Neural progenitor cell (in vitro differentiated cells): ENCODE results near the gene HOGA1. TPM values are rescaled to one million over a fixed set of nuclear protein-coding genes. Genes with fewer than 3 reads are reported as not detected.

Source experiments
- DNase-seq: peaks from one replicate; pipeline ENCODE4 v3.0.0-alpha.2; 2016; ENCODE audit warnings: low spot score
- H2AFZ ChIP-seq: fragments of 200-600 bp; sonication (generic); replicated peaks from 2 replicates; pipeline ENCODE4 v1.6.1; 2016; ENCODE audit warnings: antibody characterized with exemption
- H3F3A ChIP-seq: fragments of 200-600 bp; sonication (generic); 2 replicates; pipeline ENCODE4 v1.6.1; 2016; ENCODE audit warnings: antibody characterized with exemption, low read depth
- H3K27ac ChIP-seq: fragments of 200-600 bp; sonication (generic); 2 replicates; pipeline ENCODE4 v1.5.1; 2016; ENCODE audit warnings: mild to moderate bottlenecking
- H3K27me3 ChIP-seq: fragments of 200-600 bp; sonication (generic); 2 replicates; pipeline ENCODE4 v1.6.1; 2016; ENCODE audit warnings: mild to moderate bottlenecking, moderate library complexity
- H3K36me3 ChIP-seq: fragments of 200-600 bp; sonication (generic); 2 replicates; pipeline ENCODE4 v1.5.1; 2016
- H3K4me1 ChIP-seq: fragments of 200-600 bp; sonication (generic); 2 replicates; pipeline ENCODE4 v1.6.1; 2016; ENCODE audit warnings: mixed run types
- H3K4me2 ChIP-seq: fragments of 200-600 bp; sonication (generic); 2 replicates; pipeline ENCODE4 v1.6.1; 2016
- H3K4me3 ChIP-seq: fragments of 200-600 bp; sonication (generic); 2 replicates; pipeline ENCODE4 v1.5.1; 2016
- H3K79me2 ChIP-seq: fragments of 200-600 bp; sonication (generic); 2 replicates; pipeline ENCODE4 v1.6.1; 2016; ENCODE audit warnings: low read depth
- H3K9ac ChIP-seq: fragments of 200-600 bp; sonication (generic); 2 replicates; pipeline ENCODE4 v1.6.1; 2016
- H3K9me3 ChIP-seq: fragments of 200-600 bp; sonication (generic); 2 replicates; pipeline ENCODE4 v1.5.1; 2016; ENCODE audit warnings: low read depth
- H4K20me1 ChIP-seq: fragments of 200-600 bp; sonication (generic); 2 replicates; pipeline ENCODE4 v1.6.1; 2016; ENCODE audit warnings: low read depth
- H3K27ac Mint-ChIP-seq: 3 replicates; pipeline ENCODE4 v1.8.0; 2021; ENCODE audit warnings: mixed read lengths
- H3K27me3 Mint-ChIP-seq: 2 replicates; pipeline ENCODE4 v1.8.0; 2022; ENCODE audit warnings: low read depth, mild to moderate bottlenecking, inconsistent platforms, moderate library complexity, mixed read lengths; ENCODE audit not compliant: insufficient read depth
- H3K36me3 Mint-ChIP-seq: 3 replicates; pipeline ENCODE4 v1.8.0; 2021; ENCODE audit warnings: mixed read lengths
- H3K4me1 Mint-ChIP-seq: 3 replicates; pipeline ENCODE4 v1.8.0; 2021; ENCODE audit warnings: mixed read lengths
- H3K4me3 Mint-ChIP-seq: 3 replicates; pipeline ENCODE4 v1.8.0; 2021; ENCODE audit warnings: mild to moderate bottlenecking, moderate library complexity, mixed read lengths
- H3K9me3 Mint-ChIP-seq: 3 replicates; pipeline ENCODE4 v1.8.0; 2020; ENCODE audit warnings: mixed read lengths
- EZH2 ChIP-seq: fragments of 200-600 bp; sonication (generic); IDR thresholded peaks from 2 replicates; pipeline ENCODE4 v1.6.1; 2017; ENCODE audit warnings: antibody characterized with exemption, mild to moderate bottlenecking, moderate library complexity
- EZH2phosphoT487 ChIP-seq: fragments of 200-600 bp; sonication (generic); IDR thresholded peaks from 2 replicates; pipeline ENCODE4 v1.6.1; 2017; ENCODE audit warnings: antibody characterized with exemption
- total RNA-seq: library from RNA; depleted of rRNA; stranded (reverse); fragments of >200 nt; gene quantifications from 2 replicates; pipeline ENCODE4 v1.2.3, GENCODE V29; 2015; ENCODE audit warnings: low replicate concordance
- TF ChIP-seq, protein P1 (sequence below): fragments of 200-600 bp; sonication (generic); IDR thresholded peaks from 2 replicates; pipeline ENCODE4 v1.5.1; 2017; ENCODE audit warnings: antibody characterized with exemption, mild to moderate bottlenecking

The HOGA1 gene
- total RNA-seq, 1 donor from 2014 or later = 0.17 TPM

DNA sequence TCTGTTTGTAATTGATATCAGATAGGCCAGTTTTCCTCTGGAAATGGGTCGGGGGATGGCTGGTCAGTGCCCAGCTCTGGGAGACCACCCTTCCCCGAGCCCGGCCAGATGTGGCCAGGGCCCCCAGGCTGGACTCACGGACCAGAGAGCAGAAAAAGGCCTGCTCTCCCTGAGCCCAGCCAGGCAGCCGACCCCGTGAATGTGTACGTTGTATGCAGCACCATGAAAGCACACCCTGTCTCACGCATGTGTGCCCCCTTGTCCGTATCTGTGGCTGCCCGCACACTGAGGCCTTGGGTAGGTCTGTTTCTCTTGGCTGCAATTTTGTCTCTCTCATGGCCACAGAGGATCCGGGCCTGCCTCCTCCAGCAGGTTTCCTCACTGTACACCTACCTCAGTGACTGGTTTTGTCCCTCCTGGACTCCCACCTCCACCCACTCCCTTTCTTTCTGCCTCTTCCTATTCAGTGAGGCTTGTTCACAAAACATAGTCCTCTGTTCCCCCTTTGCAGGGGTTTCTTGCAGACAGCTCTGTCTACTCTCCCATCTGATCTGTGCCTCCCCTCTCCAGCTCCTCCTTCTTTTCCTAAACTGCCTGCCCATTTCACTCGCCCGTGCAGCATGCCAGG is 35.2 kb upstream of the HOGA1 start:
- peak overlapping the region; percentile 85 for H3K27ac Mint-ChIP-seq
- H3K4me3 Mint-ChIP-seq = peak overlapping the region; percentile 31
- Histone ChIP-seq H3K9me3 (no peaks in the 10 kb centered on the region), H3K27ac (no peak overlapping the region), H3F3A (peaks cover 31% of the 10 kb centered on the region), H3K4me1 (peaks cover 36% of the 10 kb centered on the region), H2AFZ (no peak overlapping the region), H3K27me3 (no peaks in the 10 kb centered on the region), H3K4me3 (no peak overlapping the region), H3K79me2 (no peaks in the 10 kb centered on the region), H4K20me1 (no peaks in the 10 kb centered on the region), H3K9ac (no peak overlapping the region), H3K36me3 (no peaks in the 10 kb centered on the region), H3K4me2 (peak overlapping the region; percentile 70)
- H3K4me1 Mint-ChIP-seq = peaks cover 61% of the 10 kb centered on the region
- H3K27me3 Mint-ChIP-seq = peaks cover 8% of the 10 kb centered on the region
- no peak for DNase-seq
- no peaks in the 10 kb centered on the region for H3K9me3 Mint-ChIP-seq
- no peaks in the 10 kb centered on the region for H3K36me3 Mint-ChIP-seq
- TF ChIP-seq, protein P1, sequence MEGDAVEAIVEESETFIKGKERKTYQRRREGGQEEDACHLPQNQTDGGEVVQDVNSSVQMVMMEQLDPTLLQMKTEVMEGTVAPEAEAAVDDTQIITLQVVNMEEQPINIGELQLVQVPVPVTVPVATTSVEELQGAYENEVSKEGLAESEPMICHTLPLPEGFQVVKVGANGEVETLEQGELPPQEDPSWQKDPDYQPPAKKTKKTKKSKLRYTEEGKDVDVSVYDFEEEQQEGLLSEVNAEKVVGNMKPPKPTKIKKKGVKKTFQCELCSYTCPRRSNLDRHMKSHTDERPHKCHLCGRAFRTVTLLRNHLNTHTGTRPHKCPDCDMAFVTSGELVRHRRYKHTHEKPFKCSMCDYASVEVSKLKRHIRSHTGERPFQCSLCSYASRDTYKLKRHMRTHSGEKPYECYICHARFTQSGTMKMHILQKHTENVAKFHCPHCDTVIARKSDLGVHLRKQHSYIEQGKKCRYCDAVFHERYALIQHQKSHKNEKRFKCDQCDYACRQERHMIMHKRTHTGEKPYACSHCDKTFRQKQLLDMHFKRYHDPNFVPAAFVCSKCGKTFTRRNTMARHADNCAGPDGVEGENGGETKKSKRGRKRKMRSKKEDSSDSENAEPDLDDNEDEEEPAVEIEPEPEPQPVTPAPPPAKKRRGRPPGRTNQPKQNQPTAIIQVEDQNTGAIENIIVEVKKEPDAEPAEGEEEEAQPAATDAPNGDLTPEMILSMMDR = no peak
- TF ChIP-seq EZH2 = no peak
- TF ChIP-seq EZH2phosphoT487 = no peak

DNA sequence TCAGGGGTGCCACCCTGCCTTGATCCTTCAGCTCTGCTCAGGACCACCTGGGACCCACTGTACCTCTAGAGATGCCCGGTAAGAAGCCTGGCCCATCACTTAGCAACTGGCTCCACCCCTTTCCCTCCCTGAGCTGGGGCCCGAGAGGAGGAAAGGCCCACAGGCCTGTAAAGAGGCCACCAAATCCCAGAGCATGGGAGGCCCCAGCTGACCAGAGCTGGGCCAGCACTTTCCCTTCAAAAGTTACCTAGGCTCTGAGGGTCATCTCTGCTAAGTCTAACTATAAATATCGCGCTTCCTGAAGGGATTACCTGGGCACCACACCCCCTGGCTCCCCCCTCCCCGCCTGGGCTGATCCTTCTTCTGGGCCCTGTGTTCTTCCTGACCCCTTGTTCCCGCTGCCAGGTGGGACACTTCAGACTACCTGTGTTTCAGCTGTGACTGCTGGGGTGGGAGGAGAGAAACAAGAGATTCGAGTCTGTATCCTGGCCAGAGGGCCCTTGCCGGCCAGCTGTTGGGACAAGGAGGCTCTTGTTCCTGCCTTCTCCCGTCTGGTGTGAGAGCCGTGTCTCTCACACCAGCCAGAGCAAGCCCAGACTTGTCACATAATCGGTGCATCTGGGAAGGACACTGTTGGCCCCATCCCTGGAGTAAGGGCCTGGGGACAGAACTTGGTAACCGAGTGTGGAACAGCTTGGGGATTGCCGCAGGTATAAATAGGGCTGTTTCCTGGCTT is 34.4 kb upstream of the HOGA1 start:
- peaks cover 8% of the 10 kb centered on the region for H3K27me3 Mint-ChIP-seq
- Histone ChIP-seq H3K79me2 (no peaks in the 10 kb centered on the region), H3F3A (peaks cover 32% of the 10 kb centered on the region), H4K20me1 (no peaks in the 10 kb centered on the region), H2AFZ (peak overlapping the region; percentile 11), H3K4me1 (peaks cover 39% of the 10 kb centered on the region), H3K36me3 (no peaks in the 10 kb centered on the region), H3K9me3 (no peaks in the 10 kb centered on the region), H3K27ac (peak overlapping the region; percentile 74), H3K4me3 (no peak overlapping the region), H3K4me2 (peak overlapping the region; percentile 70), H3K9ac (peak overlapping the region; percentile 5), H3K27me3 (no peaks in the 10 kb centered on the region)
- H3K4me3 Mint-ChIP-seq = peak overlapping the region; percentile 31
- TF ChIP-seq, protein P1 = no peak
- TF ChIP-seq EZH2 = no peak
- no peak for TF ChIP-seq EZH2phosphoT487
- peak overlapping the region; percentile 85 for H3K27ac Mint-ChIP-seq
- no peaks in the 10 kb centered on the region for H3K36me3 Mint-ChIP-seq
- DNase-seq = peak; percentile 69
- peaks cover under 1% of the 10 kb centered on the region for H3K9me3 Mint-ChIP-seq
- peaks cover 60% of the 10 kb centered on the region for H3K4me1 Mint-ChIP-seq

DNA sequence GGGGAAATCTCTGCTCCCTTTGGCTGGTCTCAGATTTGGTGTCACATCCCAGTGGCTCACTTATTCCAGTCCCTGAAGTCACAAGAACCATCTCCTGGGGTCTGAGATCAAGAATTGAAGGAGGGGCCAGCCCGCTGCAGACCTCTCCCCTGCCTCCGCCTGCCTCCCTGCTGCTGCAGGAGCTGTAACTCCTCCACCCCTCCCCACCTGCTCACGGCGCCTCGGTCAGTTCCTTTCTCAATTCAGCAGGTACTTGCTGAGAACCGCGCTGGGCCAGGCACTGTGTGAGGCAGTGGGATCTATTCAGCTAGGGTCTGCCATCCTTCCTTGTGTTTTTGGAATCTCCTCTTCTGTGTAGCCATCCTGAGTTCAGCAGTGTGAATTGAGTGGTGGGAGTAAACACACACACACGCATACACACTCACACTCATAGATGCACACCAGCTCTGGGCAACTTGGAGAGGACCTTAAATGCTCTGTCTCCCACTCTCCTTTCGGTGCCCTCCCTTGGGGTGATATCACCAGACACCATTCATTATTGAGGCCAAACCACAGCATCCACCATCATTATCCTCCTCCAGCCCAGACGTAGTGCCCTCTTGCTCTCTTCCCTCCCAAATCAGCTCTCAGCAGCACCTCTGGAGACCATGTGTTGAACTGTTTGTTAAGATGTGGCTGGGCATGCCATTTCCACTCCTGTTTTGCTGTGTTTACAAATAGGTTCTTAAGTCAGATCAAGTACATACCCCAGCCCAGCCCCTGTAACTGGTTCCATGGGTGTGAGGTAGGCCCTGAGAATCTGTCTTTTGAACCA is 33.6 kb upstream of the HOGA1 start:
- H3K27me3 Mint-ChIP-seq = peaks cover 6% of the 10 kb centered on the region
- H3K27ac Mint-ChIP-seq = peak overlapping the region; percentile 85
- Histone ChIP-seq H3K4me2 (peak overlapping the region; percentile 70), H3K4me3 (no peak overlapping the region), H4K20me1 (no peaks in the 10 kb centered on the region), H3K27ac (peak overlapping the region; percentile 74), H3F3A (peaks cover 32% of the 10 kb centered on the region), H3K27me3 (no peaks in the 10 kb centered on the region), H3K36me3 (no peaks in the 10 kb centered on the region), H3K9ac (peak overlapping the region; percentile 5), H3K79me2 (no peaks in the 10 kb centered on the region), H3K4me1 (peaks cover 39% of the 10 kb centered on the region), H3K9me3 (no peaks in the 10 kb centered on the region), H2AFZ (peak overlapping the region; percentile 11)
- no peaks in the 10 kb centered on the region for H3K36me3 Mint-ChIP-seq
- DNase-seq = peak; percentile 48
- H3K4me3 Mint-ChIP-seq = peak overlapping the region; percentile 18
- H3K4me1 Mint-ChIP-seq = peaks cover 54% of the 10 kb centered on the region
- TF ChIP-seq, protein P1 = no peak
- TF ChIP-seq EZH2 (no peak), EZH2phosphoT487 (no peak)
- H3K9me3 Mint-ChIP-seq = peaks cover 5% of the 10 kb centered on the region
